K562 (cell line): ENCODE measurements around the gene RABGAP1L. TPM values are rescaled to one million over a fixed set of nuclear protein-coding genes. Genes with fewer than 3 reads are reported as not detected.

ENCODE experiments used
- ATAC-seq: fragments of 200-7000 bp; cut with Tn5 transposase; 3 replicates; pipeline ENCODE4 v1.9.1; 2020; ENCODE audit warnings: moderate library complexity
- BruUV-seq: library from RNA; stranded (reverse); fragments of 400-500 nt; replicated peaks from 2 replicates; lab custom pipeline; 2021; lab: Mats Ljungman, UMichigan
- CTCF ChIA-PET: fragments of 300-600 bp; formaldehyde crosslinking; extraction: SDS; loops from one replicate; lab custom pipeline; 2021; ENCODE audit warnings: low intra/inter-chr PET ratio; lab: Yijun Ruan, JAX
- POLR2A ChIA-PET: fragments of 300-600, 350-650 bp; sonication (Branson Sonifier 250); formaldehyde crosslinking; extraction: SDS; loops from one replicate; lab custom pipeline; 2021; ENCODE audit warnings: antibody characterized with exemption, inconsistent platforms; lab: Yijun Ruan, JAX
- DNase-seq, 4 experiments: peaks; one replicate each; pipeline versions ENCODE4 v3.0.0 to v3.0.0-alpha.2; 2011 to 2018; ENCODE audit warnings: low spot score in 3 of 4, mixed read lengths in 3 of 4; ENCODE audit errors: extremely low read depth in 1 of 4
- FAIRE-seq: peaks from 2 replicates; lab custom pipeline; 2011; peaks lifted over from hg19 to GRCh38; lab: Jason Lieb, UNC
- H2AFZ ChIP-seq: 2 replicates; pipeline ENCODE4 v1.6.0; 2011; ENCODE audit warnings: low read depth, low read length, control low read depth, inconsistent platforms
- H3K27ac ChIP-seq: fragments of 200-600 bp; 3 replicates; pipeline ENCODE4 v1.8.0; 2011; ENCODE audit warnings: low read depth, mild to moderate bottlenecking, control low read depth, inconsistent platforms, low read length, moderate library complexity, mixed read lengths; ENCODE audit errors: extremely low read depth
- H3K27me3 ChIP-seq, 2 experiments: fragments of 300-600 bp in 1 of 2; 2 replicates in 1 of 2; 3 replicates in 1 of 2; pipeline versions ENCODE4 v1.6.0 to v1.8.0; 2011; ENCODE audit warnings: inconsistent platforms in 2 of 2, low read length in 2 of 2, mild to moderate bottlenecking in 1 of 2, mixed read lengths in 1 of 2, moderate library complexity in 1 of 2; ENCODE audit not compliant: control insufficient read depth in 2 of 2, insufficient read depth in 2 of 2
- H3K36me3 ChIP-seq: fragments of 300-600 bp; 3 replicates; pipeline ENCODE4 v1.8.0; 2011; ENCODE audit warnings: mild to moderate bottlenecking, low read length, inconsistent platforms; ENCODE audit not compliant: control insufficient read depth, insufficient read depth
- H3K4me1 ChIP-seq, 2 experiments: fragments of 200-600 bp in 1 of 2; replicated peaks in 1 of 2; 2 replicates in 1 of 2; 3 replicates in 1 of 2; pipeline versions ENCODE4 v1.5.1 to v1.8.0; 2011; ENCODE audit warnings: inconsistent platforms in 2 of 2, low read length in 2 of 2, mild to moderate bottlenecking in 1 of 2, mixed read lengths in 1 of 2, moderate library complexity in 1 of 2; ENCODE audit not compliant: control insufficient read depth in 2 of 2, insufficient read depth in 2 of 2
- H3K4me2 ChIP-seq: 2 replicates; pipeline ENCODE4 v1.6.1; 2011; ENCODE audit warnings: low read length, control low read depth, inconsistent platforms, mixed read lengths; ENCODE audit not compliant: insufficient read depth
- H3K4me3 ChIP-seq: fragments of 200-600 bp; sonication (generic), shearing (Covaris generic); 2 replicates; pipeline ENCODE4 v1.5.1; 2016; ENCODE audit warnings: control low read depth, inconsistent platforms
- H3K79me2 ChIP-seq: fragments of 200-600 bp; 3 replicates; pipeline ENCODE4 v1.8.0; 2011; ENCODE audit warnings: low read length, inconsistent platforms; ENCODE audit not compliant: control insufficient read depth, insufficient read depth
- H3K9ac ChIP-seq, 2 experiments: 2 replicates each; pipeline versions ENCODE4 v1.6.0 to v1.6.1; 2011; ENCODE audit warnings: low read depth in 2 of 2, low read length in 2 of 2, control low read depth in 1 of 2, inconsistent platforms in 1 of 2, mild to moderate bottlenecking in 1 of 2, mixed read lengths in 1 of 2; ENCODE audit not compliant: insufficient read depth in 1 of 2
- H3K9me1 ChIP-seq: one replicate; pipeline ENCODE4 v1.6.0; 2011; ENCODE audit warnings: inconsistent platforms, mild to moderate bottlenecking, low read length, moderate library complexity; ENCODE audit not compliant: control insufficient read depth, insufficient read depth
- H3K9me3 ChIP-seq: replicated peaks from 2 replicates; pipeline ENCODE4 v1.5.1; 2011; ENCODE audit warnings: low read depth, low read length, inconsistent platforms; ENCODE audit not compliant: control insufficient read depth, insufficient read depth
- H4K20me1 ChIP-seq: replicated peaks from 2 replicates; pipeline ENCODE4 v1.6.1; 2011; ENCODE audit warnings: low read length, inconsistent platforms, mixed read lengths; ENCODE audit not compliant: control insufficient read depth, insufficient read depth
- EGR1 ChIP-seq: fragments of 450-650 bp; conservative IDR thresholded peaks from 2 replicates; pipeline ENCODE4 v1.6.1; 2017; ENCODE audit warnings: mild to moderate bottlenecking
- HMBOX1 ChIP-seq: sonication (generic); IDR thresholded peaks from 2 replicates; pipeline ENCODE4 v1.6.1; 2016
- HMG20B ChIP-seq: fragments of 250-450 bp; sonication (Bioruptor Pico); IDR thresholded peaks from 2 replicates; pipeline ENCODE4 v1.5.0; 2021; ENCODE audit warnings: mild to moderate bottlenecking
- MBD2 ChIP-seq: sonication (generic); IDR thresholded peaks from 2 replicates; pipeline ENCODE4 v1.6.1; 2016; ENCODE audit warnings: low read depth, borderline replicate concordance
- NELFE ChIP-seq: IDR thresholded peaks from 2 replicates; pipeline ENCODE4 v1.6.1; 2011; ENCODE audit warnings: mild to moderate bottlenecking; ENCODE audit not compliant: insufficient read depth, insufficient read length
- PCBP1 ChIP-seq: fragments of 200-400 bp; formaldehyde crosslinking; IDR thresholded peaks from 2 replicates; pipeline ENCODE4 v1.6.1; 2018; ENCODE audit warnings: mild to moderate bottlenecking, low read depth, low read length; ENCODE audit not compliant: poor library complexity, severe bottlenecking
- THAP7 ChIP-seq: fragments of 250-450 bp; sonication (Bioruptor Pico); IDR thresholded peaks from 2 replicates; pipeline ENCODE4 v1.5.0; 2021
- ZNF512 ChIP-seq: IDR thresholded peaks from 2 replicates; pipeline ENCODE4 v1.6.1; 2016; ENCODE audit warnings: missing genetic modification characterization, missing compliant biosample characterization
- WGBS: fragments of 100-300 bp; shearing (Covaris generic); methylation state at CpG from one replicate; pipeline ENCODE4 v1.1.6; 2016; ENCODE audit warnings: low coverage, mixed read lengths; ENCODE audit not compliant: insufficient coverage; ENCODE audit errors: missing lambda C conversion rate; 5-methylcytosine and 5-hydroxymethylcytosine counted together
- in situ Hi-C: fragments of 300-500 bp; cut with MboI; formaldehyde crosslinking; loops from 4 replicates; pipeline ENCODE4 v1.15.0; 2018; ENCODE audit warnings: inconsistent platforms, mixed read lengths
- intact Hi-C: fragments of 100-400 bp; cut with micrococcal nuclease; formaldehyde crosslinking; loops from 2 replicates; pipeline ENCODE4 v1.14.2; 2022
- polyA plus RNA-seq, 8 experiments: library from polyadenylated mRNA; depleted of rRNA in 4 of 8; stranded (reverse) in 5 of 8; unstranded in 3 of 8; fragments of >200 nt; fragmentation: Nextera tagmentation in 2 of 8; fragmentation: Illumina TruSeq in 1 of 8; extraction: Ambion mirVana in 2 of 8; extraction: Trizol in 1 of 8; gene quantifications; 2 replicates each; pipeline versions ENCODE4 v1.2.1 to v1.2.3, GENCODE V29; 2011 to 2014; ENCODE audit warnings: inconsistent platforms in 1 of 8, missing spikeins in 1 of 8
- total RNA-seq, 7 experiments: library from RNA; depleted of rRNA in 6 of 7; stranded (reverse); fragments of >200 nt in 6 of 7; fragmentation: Illumina TruSeq in 2 of 7; extraction: Trizol in 2 of 7; gene quantifications; 2 replicates each; pipeline versions ENCODE4 v1.2.1 to v1.2.3, GENCODE V29; 2011 to 2021; ENCODE audit warnings: low replicate concordance in 1 of 7

Gene RABGAP1L
- total and polyA plus RNA-seq, 9 of the 15 experiments (the other 6 are each of a cell fraction or from before 2014, with no cell fraction given) = 16.5 to 44.9 (median 26.7) TPM

GRCh38 chr1:174367892-174368291 is 208.6 kb downstream of the RABGAP1L start:
- FAIRE-seq (no peak), ATAC-seq (no peak; the same call in 2 of the 3 replicates), DNase-seq (no peak)
- 69% methylated on average over 5 of the region's 5 CpGs for WGBS
- Histone ChIP-seq H3K9me1 (no peaks in the 10 kb centered on the region), H3K4me1 (no peaks in the 10 kb centered on the region), H3K79me2 (no peaks in the 10 kb centered on the region), H4K20me1 (no peaks in the 10 kb centered on the region), H3K27ac (no peak overlapping the region), H2AFZ (no peak overlapping the region), H3K9ac (no peak overlapping the region), H3K27me3 (no peaks in the 10 kb centered on the region), H3K4me3 (no peak overlapping the region), H3K36me3 (no peaks in the 10 kb centered on the region), H3K9me3 (no peaks in the 10 kb centered on the region), H3K4me2 (no peak overlapping the region)
- TF ChIP-seq THAP7 (CRISPR knock-in tag) (no peak), MBD2 (no peak), HMG20B (CRISPR knock-in tag) (no peak), EGR1 (no peak), NELFE (no peak), PCBP1 (no peak)
- no TSS peak for BruUV-seq
- in situ Hi-C loops = no loop called here
- intact Hi-C loops = no loop called here
- POLR2A ChIA-PET = no interaction called here
- CTCF ChIA-PET = no interaction called here

- WGBS = 24% methylated on average over 2 of the region's 2 CpGs
- TF ChIP-seq ZNF512 (tag) = peak; percentile 71
- no peak for TF ChIP-seq HMBOX1
- no peaks in the 10 kb centered on the region for H3K9me1 ChIP-seq
- ATAC-seq (no peak), FAIRE-seq (no peak), DNase-seq (no peak)
- H3K36me3 ChIP-seq = no peaks in the 10 kb centered on the region
- H3K4me3 ChIP-seq = no peak overlapping the region
- no TSS peak for BruUV-seq
- no peak overlapping the region for H3K9ac ChIP-seq
- H3K79me2 ChIP-seq = no peaks in the 10 kb centered on the region
- intact Hi-C loops (no loop called here), in situ Hi-C loops (no loop called here)
- POLR2A ChIA-PET = no interaction called here
- no peaks in the 10 kb centered on the region for H3K9me3 ChIP-seq
- no peaks in the 10 kb centered on the region for H3K27me3 ChIP-seq
- no peak overlapping the region for H3K4me2 ChIP-seq
- no peaks in the 10 kb centered on the region for H3K4me1 ChIP-seq
- no peak overlapping the region for H2AFZ ChIP-seq
- H3K27ac ChIP-seq = no peak overlapping the region
- H4K20me1 ChIP-seq = no peaks in the 10 kb centered on the region
- CTCF ChIA-PET = no interaction called here
Measured at GRCh38 chr1:174376030-174376429, 216.7 kb downstream of the RABGAP1L start.
